Loucy (cell line): ENCODE data around the gene KCNJ15.

Experiments used
- EZH2phosphoT487 ChIP-seq: fragments of 200-600 bp; IDR thresholded peaks from 2 replicates; pipeline ENCODE4 v1.6.1; 2018; ENCODE audit warnings: antibody characterized with exemption, mild to moderate bottlenecking, moderate library complexity, borderline replicate concordance
- TF ChIP-seq, protein P1 (sequence below): fragments of 200-600 bp; sonication (generic); conservative IDR thresholded peaks from 2 replicates; pipeline ENCODE4 v1.5.1; 2014; ENCODE audit warnings: mild to moderate bottlenecking, antibody characterized with exemption, low read length

DNA sequence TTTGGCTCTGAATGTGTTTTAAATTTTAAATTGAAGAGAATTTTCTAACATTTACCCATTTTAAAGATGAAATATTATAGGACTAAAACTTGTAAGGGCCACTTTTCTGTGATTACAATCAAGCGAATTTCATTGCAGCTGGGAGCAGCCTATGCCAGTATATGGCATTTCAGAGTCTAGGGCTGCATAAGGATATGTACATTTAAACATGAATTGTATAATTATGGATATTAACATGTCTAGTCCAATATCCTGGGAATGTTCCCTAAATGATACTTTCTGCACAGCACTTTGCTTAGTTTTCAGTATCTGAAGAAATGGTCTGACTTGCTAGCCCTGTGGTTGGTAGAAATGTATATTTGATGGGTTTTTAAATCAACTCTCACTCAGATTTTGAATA, 8.4 kb downstream of the KCNJ15 start:
- TF ChIP-seq, protein P1, sequence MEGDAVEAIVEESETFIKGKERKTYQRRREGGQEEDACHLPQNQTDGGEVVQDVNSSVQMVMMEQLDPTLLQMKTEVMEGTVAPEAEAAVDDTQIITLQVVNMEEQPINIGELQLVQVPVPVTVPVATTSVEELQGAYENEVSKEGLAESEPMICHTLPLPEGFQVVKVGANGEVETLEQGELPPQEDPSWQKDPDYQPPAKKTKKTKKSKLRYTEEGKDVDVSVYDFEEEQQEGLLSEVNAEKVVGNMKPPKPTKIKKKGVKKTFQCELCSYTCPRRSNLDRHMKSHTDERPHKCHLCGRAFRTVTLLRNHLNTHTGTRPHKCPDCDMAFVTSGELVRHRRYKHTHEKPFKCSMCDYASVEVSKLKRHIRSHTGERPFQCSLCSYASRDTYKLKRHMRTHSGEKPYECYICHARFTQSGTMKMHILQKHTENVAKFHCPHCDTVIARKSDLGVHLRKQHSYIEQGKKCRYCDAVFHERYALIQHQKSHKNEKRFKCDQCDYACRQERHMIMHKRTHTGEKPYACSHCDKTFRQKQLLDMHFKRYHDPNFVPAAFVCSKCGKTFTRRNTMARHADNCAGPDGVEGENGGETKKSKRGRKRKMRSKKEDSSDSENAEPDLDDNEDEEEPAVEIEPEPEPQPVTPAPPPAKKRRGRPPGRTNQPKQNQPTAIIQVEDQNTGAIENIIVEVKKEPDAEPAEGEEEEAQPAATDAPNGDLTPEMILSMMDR, result no peak
- TF ChIP-seq EZH2phosphoT487, result no peak
